Neural progenitor cell (in vitro differentiated cells): ENCODE results near the gene CARMIL1. TPM values are rescaled to one million over a fixed set of nuclear protein-coding genes. Genes with fewer than 3 reads are reported as not detected.

ENCODE experiments used
- DNase-seq: peaks from one replicate; pipeline ENCODE4 v3.0.0-alpha.2; 2016; ENCODE audit warnings: low spot score
- H2AFZ ChIP-seq: fragments of 200-600 bp; sonication (generic); replicated peaks from 2 replicates; pipeline ENCODE4 v1.6.1; 2016; ENCODE audit warnings: antibody characterized with exemption
- H3F3A ChIP-seq: fragments of 200-600 bp; sonication (generic); 2 replicates; pipeline ENCODE4 v1.6.1; 2016; ENCODE audit warnings: antibody characterized with exemption, low read depth
- H3K27ac ChIP-seq: fragments of 200-600 bp; sonication (generic); 2 replicates; pipeline ENCODE4 v1.5.1; 2016; ENCODE audit warnings: mild to moderate bottlenecking
- H3K27me3 ChIP-seq: fragments of 200-600 bp; sonication (generic); 2 replicates; pipeline ENCODE4 v1.6.1; 2016; ENCODE audit warnings: mild to moderate bottlenecking, moderate library complexity
- H3K36me3 ChIP-seq: fragments of 200-600 bp; sonication (generic); 2 replicates; pipeline ENCODE4 v1.5.1; 2016
- H3K4me1 ChIP-seq: fragments of 200-600 bp; sonication (generic); 2 replicates; pipeline ENCODE4 v1.6.1; 2016; ENCODE audit warnings: mixed run types
- H3K4me2 ChIP-seq: fragments of 200-600 bp; sonication (generic); 2 replicates; pipeline ENCODE4 v1.6.1; 2016
- H3K4me3 ChIP-seq: fragments of 200-600 bp; sonication (generic); 2 replicates; pipeline ENCODE4 v1.5.1; 2016
- H3K79me2 ChIP-seq: fragments of 200-600 bp; sonication (generic); 2 replicates; pipeline ENCODE4 v1.6.1; 2016; ENCODE audit warnings: low read depth
- H3K9ac ChIP-seq: fragments of 200-600 bp; sonication (generic); 2 replicates; pipeline ENCODE4 v1.6.1; 2016
- H3K9me3 ChIP-seq: fragments of 200-600 bp; sonication (generic); 2 replicates; pipeline ENCODE4 v1.5.1; 2016; ENCODE audit warnings: low read depth
- H4K20me1 ChIP-seq: fragments of 200-600 bp; sonication (generic); 2 replicates; pipeline ENCODE4 v1.6.1; 2016; ENCODE audit warnings: low read depth
- H3K27ac Mint-ChIP-seq: 3 replicates; pipeline ENCODE4 v1.8.0; 2021; ENCODE audit warnings: mixed read lengths
- H3K27me3 Mint-ChIP-seq: 2 replicates; pipeline ENCODE4 v1.8.0; 2022; ENCODE audit warnings: low read depth, mild to moderate bottlenecking, inconsistent platforms, moderate library complexity, mixed read lengths; ENCODE audit not compliant: insufficient read depth
- H3K36me3 Mint-ChIP-seq: 3 replicates; pipeline ENCODE4 v1.8.0; 2021; ENCODE audit warnings: mixed read lengths
- H3K4me1 Mint-ChIP-seq: 3 replicates; pipeline ENCODE4 v1.8.0; 2021; ENCODE audit warnings: mixed read lengths
- H3K4me3 Mint-ChIP-seq: 3 replicates; pipeline ENCODE4 v1.8.0; 2021; ENCODE audit warnings: mild to moderate bottlenecking, moderate library complexity, mixed read lengths
- H3K9me3 Mint-ChIP-seq: 3 replicates; pipeline ENCODE4 v1.8.0; 2020; ENCODE audit warnings: mixed read lengths
- CTCF ChIP-seq: fragments of 200-600 bp; sonication (generic); IDR thresholded peaks from 2 replicates; pipeline ENCODE4 v1.5.1; 2017; ENCODE audit warnings: antibody characterized with exemption, mild to moderate bottlenecking
- EZH2 ChIP-seq: fragments of 200-600 bp; sonication (generic); IDR thresholded peaks from 2 replicates; pipeline ENCODE4 v1.6.1; 2017; ENCODE audit warnings: antibody characterized with exemption, mild to moderate bottlenecking, moderate library complexity
- EZH2phosphoT487 ChIP-seq: fragments of 200-600 bp; sonication (generic); IDR thresholded peaks from 2 replicates; pipeline ENCODE4 v1.6.1; 2017; ENCODE audit warnings: antibody characterized with exemption
- total RNA-seq: library from RNA; depleted of rRNA; stranded (reverse); fragments of >200 nt; gene quantifications from 2 replicates; pipeline ENCODE4 v1.2.3, GENCODE V29; 2015; ENCODE audit warnings: low replicate concordance

Gene CARMIL1
- total RNA-seq, 1 donor from 2014 or later = 13.3 TPM

GRCh38 chr6:25324066-25324762, 45.0 kb downstream of the CARMIL1 start:
- Histone ChIP-seq H3K4me3 (no peak overlapping the region), H3K79me2 (peaks cover 4% of the 10 kb centered on the region), H3F3A (no peaks in the 10 kb centered on the region), H3K4me2 (no peak overlapping the region), H4K20me1 (no peaks in the 10 kb centered on the region), H2AFZ (no peak overlapping the region), H3K36me3 (no peaks in the 10 kb centered on the region), H3K4me1 (peaks cover 25% of the 10 kb centered on the region), H3K27ac (no peak overlapping the region), H3K9ac (no peak overlapping the region), H3K27me3 (no peaks in the 10 kb centered on the region), H3K9me3 (no peaks in the 10 kb centered on the region)
- Mint-ChIP-seq H3K4me1 (peaks cover 29% of the 10 kb centered on the region), H3K9me3 (no peaks in the 10 kb centered on the region), H3K27me3 (no peaks in the 10 kb centered on the region), H3K27ac (no peak overlapping the region), H3K4me3 (no peak overlapping the region), H3K36me3 (peaks cover 5% of the 10 kb centered on the region)
- TF ChIP-seq CTCF (no peak), EZH2phosphoT487 (no peak), EZH2 (no peak)
- DNase-seq = no peak

- no peaks in the 10 kb centered on the region for H3K36me3 ChIP-seq
- H3K27ac ChIP-seq = no peak overlapping the region
- H2AFZ ChIP-seq = no peak overlapping the region
- H3K9me3 Mint-ChIP-seq = no peaks in the 10 kb centered on the region
- H3K27ac Mint-ChIP-seq = no peak overlapping the region
- H3K4me1 ChIP-seq = peaks cover 19% of the 10 kb centered on the region
- H3K27me3 ChIP-seq = no peaks in the 10 kb centered on the region
- H3K4me3 ChIP-seq = no peak overlapping the region
- TF ChIP-seq EZH2phosphoT487 = no peak
- TF ChIP-seq EZH2 = no peak
- TF ChIP-seq CTCF = no peak
- H3K9ac ChIP-seq = no peak overlapping the region
- no peak for DNase-seq
- H3K4me2 ChIP-seq = no peak overlapping the region
- H3K4me1 Mint-ChIP-seq = peaks cover 33% of the 10 kb centered on the region
- H4K20me1 ChIP-seq = no peaks in the 10 kb centered on the region
- H3K9me3 ChIP-seq = no peaks in the 10 kb centered on the region
- H3K79me2 ChIP-seq = peaks cover 2% of the 10 kb centered on the region
- no peaks in the 10 kb centered on the region for H3F3A ChIP-seq
- H3K27me3 Mint-ChIP-seq = no peaks in the 10 kb centered on the region
- no peaks in the 10 kb centered on the region for H3K36me3 Mint-ChIP-seq
- H3K4me3 Mint-ChIP-seq = no peak overlapping the region
These were observed 47.0 kb downstream of the CARMIL1 start for GRCh38 chr6:25326126-25326525.

GRCh38 chr6:25326960-25327359, 47.8 kb downstream of the CARMIL1 start:
- no peak overlapping the region for H3K4me3 ChIP-seq
- peaks cover 2% of the 10 kb centered on the region for H3K79me2 ChIP-seq
- DNase-seq = no peak
- no peak overlapping the region for H2AFZ ChIP-seq
- H3K36me3 ChIP-seq = no peaks in the 10 kb centered on the region
- no peaks in the 10 kb centered on the region for H3K36me3 Mint-ChIP-seq
- H3K9me3 ChIP-seq = no peaks in the 10 kb centered on the region
- H3K4me1 ChIP-seq = peaks cover 19% of the 10 kb centered on the region
- H3K9me3 Mint-ChIP-seq = no peaks in the 10 kb centered on the region
- H3K27ac ChIP-seq = no peak overlapping the region
- TF ChIP-seq EZH2 (no peak), EZH2phosphoT487 (no peak), CTCF (no peak)
- no peaks in the 10 kb centered on the region for H3K27me3 Mint-ChIP-seq
- no peak overlapping the region for H3K9ac ChIP-seq
- H3K4me3 Mint-ChIP-seq = no peak overlapping the region
- peaks cover 39% of the 10 kb centered on the region for H3K4me1 Mint-ChIP-seq
- H3F3A ChIP-seq = no peaks in the 10 kb centered on the region
- no peak overlapping the region for H3K4me2 ChIP-seq
- H3K27me3 ChIP-seq = no peaks in the 10 kb centered on the region
- no peak overlapping the region for H3K27ac Mint-ChIP-seq
- no peaks in the 10 kb centered on the region for H4K20me1 ChIP-seq
